HG02973 (cell line): ENCODE results near the gene SYT14.

Experiments used
- ATAC-seq: cut with Tn5 transposase; IDR thresholded peaks from one replicate; pipeline ENCODE4 v1.9.1; 2021; ENCODE audit warnings: moderate library complexity; ENCODE audit not compliant: unreplicated experiment

Gene SYT14

GRCh38 chr1:210198840-210199239, 260.8 kb downstream of the SYT14 start:
- no peak for ATAC-seq

DNA sequence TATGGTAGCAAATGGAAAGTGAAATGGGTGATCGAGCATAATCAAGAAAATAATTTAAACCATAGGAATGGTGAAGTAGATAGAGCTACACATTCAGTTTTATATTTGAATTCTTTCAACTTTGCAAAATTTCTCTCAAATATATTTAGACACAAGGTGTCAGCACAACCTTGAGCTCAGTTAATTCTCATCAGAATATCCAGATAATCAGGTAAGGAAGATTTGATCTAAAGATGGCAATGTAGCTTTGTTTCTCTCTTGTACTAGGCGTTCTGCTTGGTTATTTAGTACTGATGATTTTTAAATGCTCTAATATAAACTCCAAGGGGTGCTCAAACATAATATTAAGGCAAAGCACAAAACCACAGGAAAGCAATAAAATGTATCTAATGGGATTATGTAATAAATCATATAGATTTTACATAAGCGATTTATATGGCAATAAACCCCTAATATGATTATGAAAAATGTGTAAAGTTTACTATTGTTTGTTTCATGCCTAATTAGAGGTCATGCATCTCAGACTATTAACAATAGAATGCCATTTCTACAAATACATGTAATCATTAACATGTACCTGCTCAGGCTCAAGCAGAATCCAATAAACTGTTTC, 262.2 kb downstream of the SYT14 start:
- no peak for ATAC-seq

DNA sequence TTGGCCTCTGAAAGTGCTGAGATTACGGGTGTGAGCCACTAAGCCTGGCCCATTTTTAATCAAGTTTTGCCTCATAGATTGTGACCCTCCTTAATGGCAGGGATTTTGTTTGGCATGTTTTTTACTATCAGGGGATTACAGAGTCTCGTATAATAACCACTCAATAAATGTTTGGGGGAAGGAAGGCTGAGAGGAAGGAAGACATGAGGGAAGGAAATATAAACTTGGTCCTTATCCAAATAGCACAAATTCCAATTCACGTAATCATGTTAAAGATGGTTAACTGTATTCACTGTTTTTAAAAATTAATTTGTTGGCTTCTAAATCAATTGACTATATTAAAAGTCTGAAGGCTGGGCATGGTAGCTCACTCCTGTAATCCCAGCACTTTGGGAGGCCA, 263.7 kb downstream of the SYT14 start:
- no peak for ATAC-seq

DNA sequence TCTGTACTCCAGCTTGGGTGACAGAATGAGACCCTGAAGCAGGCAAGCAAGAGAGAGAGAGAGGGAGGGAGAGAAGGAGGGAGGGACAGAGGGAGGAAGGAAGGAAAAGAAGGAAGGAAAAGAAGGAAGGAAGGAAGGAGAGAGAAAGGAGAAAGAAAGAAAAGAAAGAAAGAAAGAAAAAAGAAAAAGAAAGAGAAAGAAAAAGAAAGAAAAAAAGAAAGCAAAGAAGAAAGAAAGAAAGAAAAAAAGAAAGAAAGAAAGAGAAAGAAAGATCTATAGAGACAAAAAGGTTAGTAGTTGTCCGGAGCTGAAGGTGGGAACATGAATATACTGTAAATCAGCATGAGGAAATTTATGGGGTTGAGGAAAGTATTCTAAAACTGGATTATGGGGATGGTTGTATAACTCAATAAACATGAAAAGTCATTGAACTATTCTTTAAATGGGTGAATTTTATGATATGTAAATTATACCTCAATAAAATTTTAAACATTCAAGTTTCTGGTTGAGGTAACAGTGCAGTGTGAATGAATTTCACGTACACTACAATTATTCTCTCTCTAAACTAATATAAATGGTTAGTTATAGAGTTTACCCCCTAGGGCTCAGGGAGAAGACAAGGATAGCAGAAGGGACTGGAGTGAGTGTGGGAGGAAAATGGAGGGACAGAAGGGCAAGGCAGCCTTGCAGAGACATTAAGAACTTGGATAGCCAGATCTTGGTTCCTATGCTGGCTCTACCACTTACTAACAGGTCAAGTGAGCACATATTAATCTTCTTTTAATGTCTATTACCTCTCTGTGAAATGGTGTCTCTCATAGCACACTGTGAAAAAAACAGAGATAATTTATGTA, 269.8 kb downstream of the SYT14 start:
- ATAC-seq = no peak

- ATAC-seq = no peak
Measured at GRCh38 chr1:210213335-210213734, 275.3 kb downstream of the SYT14 start.

- ATAC-seq = no peak
Measured at GRCh38 chr1:210214573-210215409, 276.8 kb downstream of the SYT14 start.

DNA sequence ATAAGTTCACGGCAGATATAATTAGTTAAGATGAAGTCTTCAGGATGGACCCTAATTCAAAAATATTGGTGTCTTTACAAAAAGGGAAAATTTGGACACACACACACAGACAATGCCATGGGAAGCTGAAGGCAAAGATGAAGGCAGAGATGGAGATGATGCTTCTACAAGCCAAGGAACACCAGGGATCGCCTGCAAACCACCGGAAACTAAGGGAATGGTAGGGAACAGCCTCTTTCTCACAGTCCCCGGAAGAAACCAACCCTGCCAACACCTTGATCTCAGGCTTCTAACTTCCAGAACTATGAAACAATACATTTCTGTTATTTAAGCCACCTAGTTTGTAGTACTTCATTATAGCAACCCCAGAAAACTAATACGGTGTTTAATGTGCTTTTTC, 279.5 kb downstream of the SYT14 start:
- ATAC-seq = no peak

DNA sequence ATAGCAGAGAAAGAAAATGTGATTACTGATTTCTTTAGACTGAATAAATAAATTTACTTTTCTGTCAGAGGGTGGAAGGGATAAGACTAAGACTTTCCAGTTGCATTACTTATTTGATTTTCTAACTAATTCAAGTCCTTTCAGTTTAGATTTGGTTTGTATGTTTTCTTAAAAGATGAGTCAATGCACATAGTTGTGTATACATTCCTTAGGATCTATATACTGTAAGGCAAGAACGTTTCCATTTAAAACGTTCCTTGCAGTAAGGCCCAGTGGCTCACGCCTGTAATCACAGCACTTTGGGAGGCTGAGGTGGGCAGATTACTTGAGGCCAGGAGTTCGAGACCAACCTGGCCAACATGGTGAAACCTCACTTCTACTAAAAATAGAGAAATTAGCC, 280.0 kb downstream of the SYT14 start:
- no peak for ATAC-seq
